BE2C (cell line): ENCODE results near the gene IRF4.

Experiments
- DNase-seq: peaks from one replicate; pipeline ENCODE4 v3.0.0-alpha.2; 2020
- H3K27me3 ChIP-seq: fragments of 250-450 bp; sonication (Bioruptor Pico); 2 replicates; pipeline ENCODE4 v1.5.1; 2020; ENCODE audit warnings: mild to moderate bottlenecking
- H3K36me3 ChIP-seq: fragments of 250-450 bp; sonication (Bioruptor Pico); 2 replicates; pipeline ENCODE4 v1.5.1; 2020; ENCODE audit warnings: mild to moderate bottlenecking
- H3K4me1 ChIP-seq: fragments of 250-450 bp; sonication (Bioruptor Pico); 2 replicates; pipeline ENCODE4 v1.5.1; 2020
- H3K4me3 ChIP-seq: 2 replicates; pipeline ENCODE4 v1.5.1; 2011; ENCODE audit warnings: low read depth, low read length
- H3K9me3 ChIP-seq: fragments of 250-450 bp; sonication (Bioruptor Pico); 2 replicates; pipeline ENCODE4 v1.5.1; 2020
- TF ChIP-seq, protein P1 (sequence below): IDR thresholded peaks from 2 replicates; pipeline ENCODE4 v1.5.1; 2012; ENCODE audit warnings: mild to moderate bottlenecking, low read depth, low read length

The IRF4 gene

DNA sequence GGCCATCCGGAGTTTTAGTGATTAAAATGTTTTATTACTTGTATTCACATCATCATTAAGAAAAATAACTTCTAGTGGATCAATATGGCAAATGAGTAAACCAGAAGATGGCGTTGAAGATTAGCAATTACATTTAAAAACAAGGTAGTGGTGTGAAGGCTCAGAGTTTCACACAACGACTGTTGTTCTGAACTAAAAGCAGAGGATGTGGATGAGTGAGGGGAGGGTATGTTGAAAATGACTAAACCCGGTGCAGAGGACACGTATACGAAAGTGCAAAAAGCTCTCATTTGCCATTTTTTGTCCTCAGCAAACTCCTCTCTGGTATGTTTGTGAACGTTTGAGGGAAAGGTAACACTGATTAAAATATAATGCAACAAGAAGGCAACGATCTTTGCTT lies 1.9 kb upstream of the IRF4 start:
- Histone ChIP-seq H3K27me3 (peaks cover 70% of the 10 kb centered on the region), H3K4me1 (no peaks in the 10 kb centered on the region), H3K4me3 (no peak overlapping the region)

DNA sequence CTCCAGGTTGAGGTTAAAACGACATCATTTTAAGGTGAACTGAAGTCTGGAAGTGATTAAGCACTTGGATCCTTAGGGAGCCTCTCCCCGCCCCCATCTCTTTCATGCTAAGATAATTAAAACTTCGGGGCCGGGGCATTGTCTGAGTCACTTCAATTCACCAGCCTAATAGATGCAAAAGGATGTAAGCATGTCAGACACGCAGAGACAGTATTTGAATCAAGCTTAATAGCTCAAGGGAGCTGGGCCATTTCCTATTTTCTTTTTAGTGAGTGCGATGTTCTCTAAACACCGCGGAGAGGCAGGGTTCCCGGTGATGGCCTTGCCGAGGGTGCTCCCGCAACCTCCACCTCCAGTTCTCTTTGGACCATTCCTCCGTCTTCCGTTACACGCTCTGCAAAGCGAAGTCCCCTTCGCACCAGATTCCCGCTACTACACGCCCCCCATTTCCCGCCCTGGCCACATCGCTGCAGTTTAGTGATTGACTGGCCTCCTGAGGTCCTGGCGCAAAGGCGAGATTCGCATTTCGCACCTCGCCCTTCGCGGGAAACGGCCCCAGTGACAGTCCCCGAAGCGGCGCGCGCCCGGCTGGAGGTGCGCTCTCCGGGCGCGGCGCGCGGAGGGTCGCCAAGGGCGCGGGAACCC lies 516 bp upstream of the IRF4 start:
- Histone ChIP-seq H3K4me3 (no peak overlapping the region), H3K9me3 (no peaks in the 10 kb centered on the region), H3K27me3 (peaks cover 84% of the 10 kb centered on the region), H3K36me3 (no peaks in the 10 kb centered on the region), H3K4me1 (no peaks in the 10 kb centered on the region)
- DNase-seq, result no peak
- TF ChIP-seq, protein P1, sequence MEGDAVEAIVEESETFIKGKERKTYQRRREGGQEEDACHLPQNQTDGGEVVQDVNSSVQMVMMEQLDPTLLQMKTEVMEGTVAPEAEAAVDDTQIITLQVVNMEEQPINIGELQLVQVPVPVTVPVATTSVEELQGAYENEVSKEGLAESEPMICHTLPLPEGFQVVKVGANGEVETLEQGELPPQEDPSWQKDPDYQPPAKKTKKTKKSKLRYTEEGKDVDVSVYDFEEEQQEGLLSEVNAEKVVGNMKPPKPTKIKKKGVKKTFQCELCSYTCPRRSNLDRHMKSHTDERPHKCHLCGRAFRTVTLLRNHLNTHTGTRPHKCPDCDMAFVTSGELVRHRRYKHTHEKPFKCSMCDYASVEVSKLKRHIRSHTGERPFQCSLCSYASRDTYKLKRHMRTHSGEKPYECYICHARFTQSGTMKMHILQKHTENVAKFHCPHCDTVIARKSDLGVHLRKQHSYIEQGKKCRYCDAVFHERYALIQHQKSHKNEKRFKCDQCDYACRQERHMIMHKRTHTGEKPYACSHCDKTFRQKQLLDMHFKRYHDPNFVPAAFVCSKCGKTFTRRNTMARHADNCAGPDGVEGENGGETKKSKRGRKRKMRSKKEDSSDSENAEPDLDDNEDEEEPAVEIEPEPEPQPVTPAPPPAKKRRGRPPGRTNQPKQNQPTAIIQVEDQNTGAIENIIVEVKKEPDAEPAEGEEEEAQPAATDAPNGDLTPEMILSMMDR, result no peak

More for the DNA sequence above, 1.9 kb upstream of the IRF4 start:
- DNase-seq, result no peak
- Histone ChIP-seq H3K36me3 (no peaks in the 10 kb centered on the region), H3K9me3 (no peaks in the 10 kb centered on the region)
- TF ChIP-seq, protein P1, result no peak

DNA sequence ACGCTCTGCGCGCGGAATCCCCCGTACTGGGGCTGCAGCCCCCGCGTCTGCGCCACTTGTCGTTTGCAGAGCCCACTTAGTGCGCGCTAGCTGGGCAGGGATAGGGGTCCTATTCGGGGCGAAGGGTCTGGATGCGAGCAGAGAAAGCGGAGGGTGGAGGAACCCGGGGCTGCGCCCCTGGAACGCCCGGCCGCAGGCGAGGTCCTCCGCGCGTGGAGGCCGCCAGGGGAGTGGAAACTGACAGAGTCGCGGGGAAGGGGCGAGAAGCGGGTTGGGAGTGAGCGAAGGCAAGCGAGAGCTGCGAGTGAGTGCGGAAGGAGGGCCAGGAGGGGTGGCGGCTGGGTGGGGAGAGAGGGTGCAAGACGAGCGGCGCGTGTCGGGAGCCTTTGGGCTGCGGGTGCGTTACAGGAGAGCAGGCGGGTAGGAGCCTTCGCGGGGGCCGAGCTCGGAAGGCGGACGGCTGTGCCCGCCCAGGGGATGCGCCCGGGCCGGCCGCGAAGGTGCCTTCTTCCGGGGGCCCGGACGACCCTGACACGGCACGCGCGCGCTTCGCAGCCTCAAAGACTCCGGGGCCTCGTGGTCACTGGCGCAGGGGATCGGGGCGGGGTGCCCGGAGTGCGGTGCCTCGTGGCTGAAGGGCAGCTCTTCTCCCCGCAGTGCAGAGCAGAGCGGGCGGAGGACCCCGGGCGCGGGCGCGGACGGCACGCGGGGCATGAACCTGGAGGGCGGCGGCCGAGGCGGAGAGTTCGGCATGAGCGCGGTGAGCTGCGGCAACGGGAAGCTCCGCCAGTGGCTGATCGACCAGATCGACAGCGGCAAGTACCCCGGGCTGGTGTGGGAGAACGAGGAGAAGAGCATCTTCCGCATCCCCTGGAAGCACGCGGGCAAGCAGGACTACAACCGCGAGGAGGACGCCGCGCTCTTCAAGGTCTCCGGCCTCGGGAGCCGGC lies 1.2 kb downstream of the IRF4 start:
- no peaks in the 10 kb centered on the region for H3K36me3 ChIP-seq
- TF ChIP-seq, protein P1, result no peak
- H3K9me3 ChIP-seq, result no peaks in the 10 kb centered on the region
- no peak overlapping the region for H3K4me3 ChIP-seq
- H3K27me3 ChIP-seq, result peaks cover 90% of the 10 kb centered on the region
- no peaks in the 10 kb centered on the region for H3K4me1 ChIP-seq
- DNase-seq, result no peak

DNA sequence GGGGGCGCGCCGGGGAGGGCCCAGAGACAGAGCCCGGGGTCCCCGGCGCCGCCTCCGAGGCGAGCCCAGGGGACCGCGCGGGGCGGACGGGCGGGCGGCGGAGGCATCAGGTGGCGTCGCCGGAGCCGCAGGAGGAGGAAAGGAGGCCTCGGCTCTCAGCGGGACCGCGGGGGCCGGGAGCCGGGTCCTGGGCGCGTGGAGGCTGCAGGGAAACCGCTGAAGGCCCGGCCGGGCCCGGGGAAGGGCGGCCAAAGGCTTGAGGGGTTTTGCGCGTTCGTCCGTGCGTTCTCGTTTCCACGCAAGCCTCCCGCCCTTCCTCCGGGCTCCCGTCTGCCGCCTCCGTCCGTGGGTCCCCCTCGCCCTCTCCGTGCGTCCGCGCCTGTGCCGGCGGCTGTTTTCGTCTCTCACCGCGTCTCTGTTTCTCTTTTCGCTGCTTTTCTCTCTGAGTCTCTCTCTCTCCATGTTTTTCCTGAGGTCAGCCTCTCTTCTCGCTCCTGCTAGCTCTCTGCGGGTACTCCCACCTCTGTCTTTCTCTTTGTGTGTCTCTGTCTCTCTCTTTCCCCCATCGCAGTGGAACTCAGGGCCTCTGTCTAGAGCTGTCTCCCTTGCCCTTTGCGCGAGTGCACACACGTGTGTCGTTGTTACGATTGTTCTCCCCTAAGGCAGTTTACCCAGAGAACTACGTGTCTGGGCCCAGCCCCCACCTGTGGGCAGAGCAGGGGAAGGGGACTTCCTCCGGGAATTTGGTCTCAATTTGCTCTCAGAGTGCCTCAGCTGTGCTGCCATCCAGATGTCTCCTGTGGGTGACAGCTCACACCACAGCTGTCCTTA lies 2.1 kb downstream of the IRF4 start:
- H3K27me3 ChIP-seq, result peaks cover 88% of the 10 kb centered on the region
- H3K36me3 ChIP-seq, result no peaks in the 10 kb centered on the region
- TF ChIP-seq, protein P1, result no peak
- no peak overlapping the region for H3K4me3 ChIP-seq
- no peak for DNase-seq
- no peaks in the 10 kb centered on the region for H3K4me1 ChIP-seq
- no peaks in the 10 kb centered on the region for H3K9me3 ChIP-seq

DNA sequence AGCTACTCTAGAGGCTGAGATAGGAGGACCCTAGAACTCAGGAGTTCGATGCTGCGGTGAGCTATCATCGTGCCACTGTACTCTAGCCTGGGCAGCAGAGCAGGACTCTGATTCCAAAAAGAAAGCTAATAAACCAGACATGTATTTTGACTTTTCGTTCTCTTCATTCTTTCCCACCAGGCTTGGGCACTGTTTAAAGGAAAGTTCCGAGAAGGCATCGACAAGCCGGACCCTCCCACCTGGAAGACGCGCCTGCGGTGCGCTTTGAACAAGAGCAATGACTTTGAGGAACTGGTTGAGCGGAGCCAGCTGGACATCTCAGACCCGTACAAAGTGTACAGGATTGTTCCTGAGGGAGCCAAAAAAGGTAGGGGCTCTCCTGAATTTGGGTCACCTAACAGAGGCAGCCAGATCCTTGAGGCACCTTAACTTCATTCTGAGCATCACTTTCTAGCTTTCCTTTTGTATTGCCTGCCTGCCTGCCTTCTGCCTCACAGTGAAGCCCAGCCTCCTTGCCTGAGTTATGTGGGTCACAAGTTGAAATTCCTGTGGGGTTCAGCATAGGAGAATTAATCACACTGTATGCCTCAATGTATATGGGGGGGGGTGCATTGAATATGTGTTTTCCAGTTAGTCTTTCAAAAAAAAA lies 3.2 kb downstream of the IRF4 start:
- no peak for DNase-seq
- peaks cover 78% of the 10 kb centered on the region for H3K27me3 ChIP-seq
- TF ChIP-seq, protein P1, result no peak
- no peaks in the 10 kb centered on the region for H3K9me3 ChIP-seq
- H3K4me1 ChIP-seq, result no peaks in the 10 kb centered on the region
- no peaks in the 10 kb centered on the region for H3K36me3 ChIP-seq
- no peak overlapping the region for H3K4me3 ChIP-seq
